GM10266 (cell line): ENCODE measurements around the gene UBE2C.
A peak's percentile ranks its signal among the peaks of the same experiment; 100 is the strongest.
"Not testable (repeated sequence)": the region's sequence is repeated elsewhere in the genome, so short reads cannot be mapped to it uniquely, and the experiment has no call there.

ENCODE experiments used
- DNase-seq: peaks from one replicate; pipeline ENCODE4 v3.0.0; 2012; ENCODE audit errors: extremely low spot score
- TF ChIP-seq, protein P1 (sequence below): IDR thresholded peaks from 2 replicates; pipeline ENCODE4 v1.5.1; 2012; ENCODE audit warnings: mild to moderate bottlenecking, low read depth; ENCODE audit not compliant: control insufficient read depth, insufficient read depth; ENCODE audit errors: missing control alignments

UBE2C gene

GRCh38 chr20:45783656-45784294 lies 28.7 kb upstream of the UBE2C start:
- no peak for DNase-seq
- TF ChIP-seq, protein P1, sequence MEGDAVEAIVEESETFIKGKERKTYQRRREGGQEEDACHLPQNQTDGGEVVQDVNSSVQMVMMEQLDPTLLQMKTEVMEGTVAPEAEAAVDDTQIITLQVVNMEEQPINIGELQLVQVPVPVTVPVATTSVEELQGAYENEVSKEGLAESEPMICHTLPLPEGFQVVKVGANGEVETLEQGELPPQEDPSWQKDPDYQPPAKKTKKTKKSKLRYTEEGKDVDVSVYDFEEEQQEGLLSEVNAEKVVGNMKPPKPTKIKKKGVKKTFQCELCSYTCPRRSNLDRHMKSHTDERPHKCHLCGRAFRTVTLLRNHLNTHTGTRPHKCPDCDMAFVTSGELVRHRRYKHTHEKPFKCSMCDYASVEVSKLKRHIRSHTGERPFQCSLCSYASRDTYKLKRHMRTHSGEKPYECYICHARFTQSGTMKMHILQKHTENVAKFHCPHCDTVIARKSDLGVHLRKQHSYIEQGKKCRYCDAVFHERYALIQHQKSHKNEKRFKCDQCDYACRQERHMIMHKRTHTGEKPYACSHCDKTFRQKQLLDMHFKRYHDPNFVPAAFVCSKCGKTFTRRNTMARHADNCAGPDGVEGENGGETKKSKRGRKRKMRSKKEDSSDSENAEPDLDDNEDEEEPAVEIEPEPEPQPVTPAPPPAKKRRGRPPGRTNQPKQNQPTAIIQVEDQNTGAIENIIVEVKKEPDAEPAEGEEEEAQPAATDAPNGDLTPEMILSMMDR: no peak

GRCh38 chr20:45788351-45788750 lies 24.1 kb upstream of the UBE2C start:
- TF ChIP-seq, protein P1: no peak
- no peak for DNase-seq

GRCh38 chr20:45792317-45793118 lies 19.9 kb upstream of the UBE2C start:
- no peak for DNase-seq

GRCh38 chr20:45796337-45797065 lies 15.9 kb upstream of the UBE2C start:
- no peak for DNase-seq

More at GRCh38 chr20:45792317-45793118, 19.9 kb upstream of the UBE2C start:
- TF ChIP-seq, protein P1: no peak

DNA sequence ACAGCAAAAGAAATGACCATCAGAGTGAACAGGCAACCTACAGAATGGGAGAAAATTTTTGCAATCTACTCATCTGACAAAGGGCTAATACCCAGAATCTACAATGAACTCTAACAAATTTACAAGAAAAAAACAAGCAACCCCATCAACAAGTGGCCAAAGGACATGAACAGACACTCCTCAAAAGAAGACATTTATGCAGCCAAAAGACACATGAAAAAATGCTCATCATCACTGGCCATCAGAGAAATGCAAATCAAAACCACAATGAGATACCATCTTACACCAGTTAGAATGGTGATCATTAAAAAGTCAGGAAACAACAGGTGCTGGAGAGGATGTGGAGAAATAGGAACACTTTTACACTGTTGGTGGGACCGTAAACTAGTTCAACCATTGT lies 14.9 kb upstream of the UBE2C start:
- not testable (repeated sequence) for DNase-seq

More at GRCh38 chr20:45796337-45797065, 15.9 kb upstream of the UBE2C start:
- TF ChIP-seq, protein P1: no peak

DNA sequence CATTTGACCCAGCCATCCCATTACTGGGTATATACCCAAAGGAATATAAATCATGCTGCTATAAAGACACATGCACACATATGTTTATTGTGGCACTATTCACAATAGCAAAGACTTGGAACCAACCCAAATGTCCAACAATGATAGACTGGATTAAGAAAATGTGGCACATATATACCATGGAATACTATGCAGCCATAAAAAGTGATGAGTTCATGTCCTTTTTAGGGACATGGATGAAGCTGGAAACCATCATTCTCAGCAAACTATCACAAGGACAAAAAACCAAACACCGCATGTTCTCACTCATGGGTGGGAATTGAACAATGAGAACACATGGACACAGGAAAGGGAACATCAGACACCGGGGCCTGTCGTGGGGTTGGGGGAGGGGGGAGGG lies 14.5 kb upstream of the UBE2C start:
- not testable (repeated sequence) for DNase-seq

- TF ChIP-seq, protein P1: peak; percentile 75
- peak; percentile 72 for DNase-seq
Measured at GRCh38 chr20:45798935-45799642, 13.4 kb upstream of the UBE2C start.
